GM12891 (cell line): ENCODE measurements around the gene CCDC196.
"Not testable (repeated sequence)": the region's sequence is repeated elsewhere in the genome, so short reads cannot be mapped to it uniquely, and the experiment has no call there.

Experiments
- DNase-seq: peaks from one replicate; pipeline ENCODE4 v3.0.0; 2011; ENCODE audit warnings: low spot score; ENCODE audit not compliant: insufficient read length
- FAIRE-seq: peaks from 2 replicates; lab custom pipeline; 2011; peaks lifted over from hg19 to GRCh38; lab: Jason Lieb, UNC
- PAX5 ChIP-seq: IDR thresholded peaks from 2 replicates; pipeline ENCODE4 v1.6.1; 2011; ENCODE audit warnings: low read length, moderate library complexity, mild to moderate bottlenecking; ENCODE audit not compliant: insufficient read depth, severe bottlenecking
- POLR2A ChIP-seq: IDR thresholded peaks from 2 replicates; pipeline ENCODE4 v1.6.1; 2011; ENCODE audit warnings: low read depth, low read length, control low read depth
- POLR2AphosphoS5 ChIP-seq: IDR thresholded peaks from 2 replicates; pipeline ENCODE4 v1.6.1; 2011; ENCODE audit warnings: low read depth, low read length, control low read depth
- POU2F2 ChIP-seq: IDR thresholded peaks from 2 replicates; pipeline ENCODE4 v1.6.1; 2011; ENCODE audit warnings: low read depth, mild to moderate bottlenecking, control low read depth, low read length, moderate library complexity
- SPI1 ChIP-seq: IDR thresholded peaks from 2 replicates; pipeline ENCODE4 v1.6.1; 2011; ENCODE audit warnings: low read depth, low read length, control low read depth
- TAF1 ChIP-seq: IDR thresholded peaks from 2 replicates; pipeline ENCODE4 v1.6.1; 2011; ENCODE audit warnings: low read depth, low read length, control low read depth

Gene CCDC196

GRCh38 chr14:66540038-66540437, 53.9 kb downstream of the CCDC196 start:
- DNase-seq (no peak), FAIRE-seq (no peak)
- no peak for TF ChIP-seq POLR2AphosphoS5
- no peak for TF ChIP-seq PAX5
- TF ChIP-seq POLR2A: no peak
- TF ChIP-seq SPI1: no peak

- TF ChIP-seq POLR2AphosphoS5 (no peak), TAF1 (no peak), SPI1 (no peak), POLR2A (no peak), POU2F2 (no peak), PAX5 (no peak)
- FAIRE-seq: no peak
Measured at GRCh38 chr14:66541627-66542026, 55.5 kb downstream of the CCDC196 start.

GRCh38 chr14:66543996-66544395, 57.8 kb downstream of the CCDC196 start:
- FAIRE-seq: no peak
- no peak for TF ChIP-seq POLR2A
- no peak for TF ChIP-seq SPI1
- no peak for TF ChIP-seq PAX5
- no peak for TF ChIP-seq POLR2AphosphoS5
- TF ChIP-seq POU2F2: no peak
- TF ChIP-seq TAF1: no peak
- DNase-seq: no peak

More at GRCh38 chr14:66541627-66542026, 55.5 kb downstream of the CCDC196 start:
- DNase-seq: no peak

GRCh38 chr14:66545191-66545590, 59.0 kb downstream of the CCDC196 start:
- not testable (repeated sequence) for FAIRE-seq, DNase-seq

GRCh38 chr14:66545751-66546150, 59.6 kb downstream of the CCDC196 start:
- FAIRE-seq, DNase-seq: not testable (repeated sequence)
